Measurements from ENCODE around the gene METTL25B. TPM values are rescaled to one million over a fixed set of nuclear protein-coding genes. Genes with fewer than 3 reads are reported as not detected.

Gene METTL25B
- total and polyA plus RNA-seq, 9 donors = 13.9 to 24.7 (median 18.2) TPM

GRCh38 chr1:156708218-156708661 lies 20.0 kb upstream of the METTL25B start:
- no peaks in the 10 kb centered on the region for H3K9me3 ChIP-seq (replicated peaks; ENCODE audit: control insufficient read depth, low read depth, low read length)
- DNase-seq = peak; percentile 64
- no peaks in the 10 kb centered on the region for H3K36me3 ChIP-seq (ENCODE audit: control insufficient read depth, insufficient read depth, low read length)
- H3K27ac ChIP-seq (ENCODE audit: low read length) = peak overlapping the region; percentile 94
- peaks cover 31% of the 10 kb centered on the region for H3K27me3 ChIP-seq (ENCODE audit: control insufficient read depth, insufficient read depth, low read length)
- H3K4me1 ChIP-seq (ENCODE audit: control insufficient read depth, insufficient read depth, low read length) = peaks cover 94% of the 10 kb centered on the region
- no peak overlapping the region for H3K4me3 ChIP-seq (ENCODE audit: low read length)
- WGBS (ENCODE audit: insufficient coverage) = 18% methylated on average over 2 of the region's 4 CpGs

DNA sequence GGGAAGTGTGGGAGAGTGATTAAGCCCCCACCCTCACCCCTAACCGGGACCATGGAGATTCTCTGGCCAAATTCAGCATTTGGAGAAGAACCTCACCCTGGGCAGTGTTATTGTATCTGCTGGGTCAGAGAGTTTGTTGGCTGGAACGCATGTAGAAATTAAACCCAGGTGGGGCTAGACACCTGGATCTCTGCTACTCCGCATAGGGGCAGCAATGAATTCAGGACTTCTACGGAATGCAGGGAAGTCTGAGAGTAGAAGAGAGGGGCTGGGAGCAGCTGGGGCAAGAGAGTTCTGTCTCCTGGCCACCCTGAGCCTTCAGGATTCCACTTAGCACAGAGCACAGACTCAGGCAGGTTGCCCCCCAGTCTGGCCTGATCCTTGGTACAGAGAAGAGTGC lies 19.2 kb upstream of the METTL25B start:
- WGBS (ENCODE audit: insufficient coverage) = 30% methylated on average over 3 of the region's 4 CpGs
- DNase-seq = peak; percentile 29
- no peaks in the 10 kb centered on the region for H3K36me3 ChIP-seq (ENCODE audit: control insufficient read depth, insufficient read depth, low read length)
- H3K4me3 ChIP-seq (ENCODE audit: low read length) = no peak overlapping the region
- H3K4me1 ChIP-seq (ENCODE audit: control insufficient read depth, insufficient read depth, low read length) = peaks cover 86% of the 10 kb centered on the region
- peak overlapping the region; percentile 94 for H3K27ac ChIP-seq (ENCODE audit: low read length)
- no peaks in the 10 kb centered on the region for H3K9me3 ChIP-seq (replicated peaks; ENCODE audit: control insufficient read depth, low read depth, low read length)
- peaks cover 24% of the 10 kb centered on the region for H3K27me3 ChIP-seq (ENCODE audit: control insufficient read depth, insufficient read depth, low read length)

GRCh38 chr1:156709757-156710489 lies 18.3 kb upstream of the METTL25B start:
- Histone ChIP-seq H3K27me3 (ENCODE audit: control insufficient read depth, insufficient read depth, low read length) (peaks cover 15% of the 10 kb centered on the region), H3K36me3 (ENCODE audit: control insufficient read depth, insufficient read depth, low read length) (no peaks in the 10 kb centered on the region), H3K4me3 (ENCODE audit: low read length) (no peak overlapping the region), H3K4me1 (ENCODE audit: control insufficient read depth, insufficient read depth, low read length) (peaks cover 77% of the 10 kb centered on the region), H3K9me3 (replicated peaks; ENCODE audit: control insufficient read depth, low read depth, low read length) (no peaks in the 10 kb centered on the region), H3K27ac (ENCODE audit: low read length) (peak overlapping the region; percentile 94)
- 61% methylated on average over 6 of the region's 11 CpGs for WGBS (ENCODE audit: insufficient coverage)
- DNase-seq = peak; percentile 77

- peak; percentile 88 for DNase-seq
- peaks cover 3% of the 10 kb centered on the region for H3K36me3 ChIP-seq (ENCODE audit: control insufficient read depth, insufficient read depth, low read length)
- H3K9me3 ChIP-seq (replicated peaks; ENCODE audit: control insufficient read depth, low read depth, low read length) = no peaks in the 10 kb centered on the region
- H3K4me3 ChIP-seq (ENCODE audit: low read length) = no peak overlapping the region
- peaks cover 64% of the 10 kb centered on the region for H3K4me1 ChIP-seq (ENCODE audit: control insufficient read depth, insufficient read depth, low read length)
- 11% methylated on average over 1 of the region's 9 CpGs for WGBS (ENCODE audit: insufficient coverage)
- peaks cover 4% of the 10 kb centered on the region for H3K27me3 ChIP-seq (ENCODE audit: control insufficient read depth, insufficient read depth, low read length)
- peak overlapping the region; percentile 94 for H3K27ac ChIP-seq (ENCODE audit: low read length)
These were observed 17.1 kb upstream of the METTL25B start for GRCh38 chr1:156711011-156711817.

- Histone ChIP-seq H3K27ac (ENCODE audit: low read length) (no peak overlapping the region), H3K36me3 (ENCODE audit: control insufficient read depth, insufficient read depth, low read length) (peaks cover 3% of the 10 kb centered on the region), H3K4me1 (ENCODE audit: control insufficient read depth, insufficient read depth, low read length) (peaks cover 50% of the 10 kb centered on the region), H3K9me3 (replicated peaks; ENCODE audit: control insufficient read depth, low read depth, low read length) (no peaks in the 10 kb centered on the region), H3K27me3 (ENCODE audit: control insufficient read depth, insufficient read depth, low read length) (peaks cover 4% of the 10 kb centered on the region), H3K4me3 (ENCODE audit: low read length) (no peak overlapping the region)
- DNase-seq = no peak
- 39% methylated on average over 2 of the region's 3 CpGs for WGBS (ENCODE audit: insufficient coverage)
These were observed 15.6 kb upstream of the METTL25B start for GRCh38 chr1:156712626-156713025.

DNA sequence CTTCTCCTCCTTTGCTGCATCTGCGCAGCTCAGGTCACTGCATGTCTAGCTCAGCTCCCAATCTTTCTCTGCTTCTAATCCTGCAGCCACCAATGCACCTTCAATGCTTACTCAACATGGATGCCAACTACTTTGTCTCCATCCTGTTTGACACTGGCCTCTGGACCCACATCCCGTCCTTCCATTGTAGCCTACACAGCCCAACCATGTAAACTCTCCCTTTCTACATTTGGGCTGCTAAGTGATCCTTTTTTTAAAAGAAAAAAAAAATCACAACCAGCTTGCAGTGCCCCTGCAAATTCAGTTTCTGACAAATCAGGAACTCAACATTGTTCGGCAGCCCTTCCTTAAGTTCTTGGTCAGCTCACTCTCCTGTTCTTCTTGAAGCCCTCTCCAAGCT lies 13.4 kb upstream of the METTL25B start:
- H3K4me3 ChIP-seq (ENCODE audit: low read length) = no peak overlapping the region
- H3K9me3 ChIP-seq (replicated peaks; ENCODE audit: control insufficient read depth, low read depth, low read length) = no peaks in the 10 kb centered on the region
- DNase-seq = no peak
- H3K27ac ChIP-seq (ENCODE audit: low read length) = no peak overlapping the region
- H3K27me3 ChIP-seq (ENCODE audit: control insufficient read depth, insufficient read depth, low read length) = no peaks in the 10 kb centered on the region
- WGBS (ENCODE audit: insufficient coverage) = 59% methylated on average over 3 of the region's 3 CpGs
- peaks cover 28% of the 10 kb centered on the region for H3K4me1 ChIP-seq (ENCODE audit: control insufficient read depth, insufficient read depth, low read length)
- peaks cover 3% of the 10 kb centered on the region for H3K36me3 ChIP-seq (ENCODE audit: control insufficient read depth, insufficient read depth, low read length)

DNA sequence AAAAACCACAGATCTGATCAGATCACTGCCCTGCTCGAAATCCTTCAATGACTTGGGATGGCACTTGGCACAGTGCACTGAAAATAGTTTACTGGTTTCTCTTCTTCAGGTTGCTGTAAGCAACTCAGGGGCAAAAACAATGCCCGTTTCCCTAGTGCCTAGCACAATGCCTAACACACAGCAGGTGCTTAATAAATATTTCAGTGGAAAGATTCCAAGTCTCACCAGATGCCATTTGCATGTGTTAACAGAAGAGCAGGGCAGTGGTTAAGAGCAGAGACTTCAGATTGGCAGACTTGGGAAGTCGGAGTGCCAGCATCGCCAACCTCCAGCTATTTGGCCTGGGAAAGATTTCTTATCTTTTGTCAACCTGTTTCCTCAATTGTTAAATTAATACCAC lies 10.9 kb upstream of the METTL25B start:
- 71% methylated on average over 1 of the region's 4 CpGs for WGBS (ENCODE audit: insufficient coverage)
- Histone ChIP-seq H3K4me1 (ENCODE audit: control insufficient read depth, insufficient read depth, low read length) (peaks cover 4% of the 10 kb centered on the region), H3K36me3 (ENCODE audit: control insufficient read depth, insufficient read depth, low read length) (peaks cover 18% of the 10 kb centered on the region), H3K27me3 (ENCODE audit: control insufficient read depth, insufficient read depth, low read length) (no peaks in the 10 kb centered on the region), H3K27ac (ENCODE audit: low read length) (no peak overlapping the region), H3K4me3 (ENCODE audit: low read length) (no peak overlapping the region), H3K9me3 (replicated peaks; ENCODE audit: control insufficient read depth, low read depth, low read length) (no peaks in the 10 kb centered on the region)
- DNase-seq = no peak

- WGBS (ENCODE audit: insufficient coverage) = 69% methylated on average over 2 of the region's 2 CpGs
- Histone ChIP-seq H3K36me3 (ENCODE audit: control insufficient read depth, insufficient read depth, low read length) (peaks cover 43% of the 10 kb centered on the region), H3K4me1 (ENCODE audit: control insufficient read depth, insufficient read depth, low read length) (peaks cover 12% of the 10 kb centered on the region), H3K27me3 (ENCODE audit: control insufficient read depth, insufficient read depth, low read length) (no peaks in the 10 kb centered on the region), H3K4me3 (ENCODE audit: low read length) (no peak overlapping the region), H3K9me3 (replicated peaks; ENCODE audit: control insufficient read depth, low read depth, low read length) (no peaks in the 10 kb centered on the region), H3K27ac (ENCODE audit: low read length) (no peak overlapping the region)
- DNase-seq = no peak
These were observed 7.1 kb upstream of the METTL25B start for GRCh38 chr1:156721131-156721530.

- WGBS (ENCODE audit: insufficient coverage) = 77% methylated on average over 2 of the region's 4 CpGs
- no peak for DNase-seq
- Histone ChIP-seq H3K4me3 (ENCODE audit: low read length) (no peak overlapping the region), H3K4me1 (ENCODE audit: control insufficient read depth, insufficient read depth, low read length) (peaks cover 15% of the 10 kb centered on the region), H3K27me3 (ENCODE audit: control insufficient read depth, insufficient read depth, low read length) (no peaks in the 10 kb centered on the region), H3K9me3 (replicated peaks; ENCODE audit: control insufficient read depth, low read depth, low read length) (no peaks in the 10 kb centered on the region), H3K27ac (ENCODE audit: low read length) (no peak overlapping the region), H3K36me3 (ENCODE audit: control insufficient read depth, insufficient read depth, low read length) (peaks cover 43% of the 10 kb centered on the region)
These were observed 6.7 kb upstream of the METTL25B start for GRCh38 chr1:156721535-156721934.

DNA sequence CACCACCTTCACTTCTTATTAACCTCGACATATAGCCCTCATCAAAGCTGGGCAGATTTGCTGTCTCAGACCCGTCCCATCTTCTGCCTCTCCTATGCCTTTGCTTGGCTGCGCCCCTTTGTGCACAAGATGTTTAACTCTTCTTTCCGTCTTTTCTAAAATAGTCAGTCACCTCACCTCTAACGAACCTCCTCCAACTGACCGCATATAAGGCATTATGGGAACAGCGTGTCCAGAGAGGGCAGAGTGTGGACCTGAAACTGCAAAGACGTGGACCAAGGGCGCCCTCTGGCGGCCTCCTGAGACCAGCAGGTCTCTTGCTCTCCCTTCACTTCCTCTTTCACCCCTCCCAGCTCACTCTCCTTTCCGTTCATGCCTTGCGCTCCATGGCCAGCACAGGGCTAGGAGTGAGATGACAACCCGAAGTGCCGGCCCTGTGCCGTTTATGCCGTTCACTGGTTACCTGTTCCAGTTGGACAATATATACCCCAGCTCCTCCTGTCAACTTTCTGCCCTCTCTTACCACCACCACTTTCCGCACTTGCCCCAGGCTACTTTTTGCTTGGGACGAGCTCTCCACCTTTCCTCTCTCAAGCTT lies 2.5 kb upstream of the METTL25B start:
- peaks cover 45% of the 10 kb centered on the region for H3K36me3 ChIP-seq (ENCODE audit: control insufficient read depth, insufficient read depth, low read length)

More for the DNA sequence above, 2.5 kb upstream of the METTL25B start:
- Histone ChIP-seq H3K9me3 (replicated peaks; ENCODE audit: control insufficient read depth, low read depth, low read length) (no peaks in the 10 kb centered on the region), H3K4me3 (ENCODE audit: low read length) (peak overlapping the region; percentile 18), H3K4me1 (ENCODE audit: control insufficient read depth, insufficient read depth, low read length) (peaks cover 37% of the 10 kb centered on the region), H3K27ac (ENCODE audit: low read length) (peak overlapping the region; percentile 9), H3K27me3 (ENCODE audit: control insufficient read depth, insufficient read depth, low read length) (no peaks in the 10 kb centered on the region)
- peak; percentile 95 for DNase-seq
- WGBS (ENCODE audit: insufficient coverage) = 9% methylated on average over 18 of the region's 18 CpGs
